ENCODE data around the gene KARS1. TPM values are rescaled to one million over a fixed set of nuclear protein-coding genes. Genes with fewer than 3 reads are reported as not detected.

Gene KARS1
- total RNA-seq, 1 experiment from 2014 or later = 148 TPM

Other genes with a start within 250 kb of the KARS1 start
- 27.3 and 32.1 TPM in 2 replicates for gene CFDP1, start 214.2 kb downstream of the KARS1 start, total RNA-seq (2014; rRNA removed)
- gene TMEM170A, start 183.0 kb downstream of the KARS1 start, total RNA-seq (2014; rRNA removed) = 10.1 and 18.6 TPM in 2 replicates
- 0.35 and 0.91 TPM in 2 replicates for gene CHST6, start 152.2 kb downstream of the KARS1 start, total RNA-seq (2014; rRNA removed)
- gene CHST5, start 111.6 kb downstream of the KARS1 start, total RNA-seq (2014; rRNA removed) = 0.29 TPM in 1 of 2 replicates, not detected in the other
- gene TMEM231, start 91.4 kb downstream of the KARS1 start, total RNA-seq (2014; rRNA removed) = 9.6 and 20.2 TPM in 2 replicates
- 24.7 and 31.2 TPM in 2 replicates for gene GABARAPL2, start 81.3 kb downstream of the KARS1 start, total RNA-seq (2014; rRNA removed)
- gene ADAT1, start 24.4 kb downstream of the KARS1 start, total RNA-seq (2014; rRNA removed) = 42.8 and 60.1 TPM in 2 replicates
- 25.7 and 27.2 TPM in 2 replicates for gene TERF2IP, start 108 bp upstream of the KARS1 start, total RNA-seq (2014; rRNA removed)
- not detected in 2 replicates for gene CPHXL2, start 29.3 kb upstream of the KARS1 start, total RNA-seq (2014; rRNA removed)
- not detected in 2 replicates for gene DUXB, start 53.8 kb upstream of the KARS1 start, total RNA-seq (2014; rRNA removed)
- not detected in 2 replicates for gene CPHXL, start 78.8 kb upstream of the KARS1 start, total RNA-seq (2014; rRNA removed)